Measurements from ENCODE around the gene FXYD6. TPM values are rescaled to one million over a fixed set of nuclear protein-coding genes. Genes with fewer than 3 reads are reported as not detected.

The FXYD6 gene
- polyA plus RNA-seq, 1 of the 3 experiments (the other 2 are of a cell fraction) = 1.4 TPM

GRCh38 chr11:117914398-117914761, 37.9 kb upstream of the FXYD6 start:
- H3F3A ChIP-seq (replicated peaks; ENCODE audit: insufficient read depth) = no peaks in the 10 kb centered on the region
- H3K9me2 ChIP-seq = no peaks in the 10 kb centered on the region
- no peaks in the 10 kb centered on the region for H3K9me3 ChIP-seq
- ChIA-PET POLR2A (no interaction called here), CTCF (interaction anchor here (0.7 to 4.1 kb wide), 8 partner anchors 10 to 488 kb away, joined by 3 to 14 read pairs (median 4); no protein-coding TSS in a partner anchor)
- H3K27me3 ChIP-seq (ENCODE audit: insufficient read depth) = no peaks in the 10 kb centered on the region; the same call in 1 of the 2 replicates
- no peak overlapping the region for H3K4me3 ChIP-seq (ENCODE audit: low read depth in 2 of 2, low read length in 1 of 2)
- H3K9ac ChIP-seq = no peak overlapping the region
- H3K36me3 ChIP-seq (replicated peaks in 1 of 2; ENCODE audit: control insufficient read depth in 1 of 2, insufficient read depth in 2 of 2, low read length in 1 of 2) = no peaks in the 10 kb centered on the region
- TF ChIP-seq RAD21 (IDR thresholded peaks at IDR 0.05; ENCODE audit: low read length) (no peak), EZH2phosphoT487 (IDR thresholded peaks at IDR 0.05; ENCODE audit: borderline replicate concordance, low read depth) (no peak), CTCF (IDR thresholded peaks at IDR 0.05) (no peak), FOSL2 (IDR thresholded peaks at IDR 0.05; ENCODE audit: borderline replicate concordance, low read depth) (no peak), JUND (IDR thresholded peaks at IDR 0.05) (no peak), NRF1 (IDR thresholded peaks at IDR 0.05; ENCODE audit: low read depth, low read length) (no peak), USF1 (IDR thresholded peaks at IDR 0.05; ENCODE audit: borderline replicate concordance, low read depth) (no peak), TEAD4 (IDR thresholded peaks at IDR 0.05; ENCODE audit: borderline replicate concordance, insufficient read depth) (no peak), MXI1 (IDR thresholded peaks at IDR 0.05; ENCODE audit: low read depth, low read length) (no peak), PBX3 (IDR thresholded peaks at IDR 0.05) (no peak), USF2 (IDR thresholded peaks at IDR 0.05; ENCODE audit: borderline replicate concordance, low read depth, low read length) (no peak), NFIC (IDR thresholded peaks at IDR 0.05; ENCODE audit: borderline replicate concordance) (no peak), GABPA (IDR thresholded peaks at IDR 0.05; ENCODE audit: low read depth) (no peak), EP300 (IDR thresholded peaks at IDR 0.05; ENCODE audit: borderline replicate concordance in 1 of 2, low read depth in 1 of 2, low read length in 1 of 2) (no peak), SIN3A (IDR thresholded peaks at IDR 0.05; ENCODE audit: borderline replicate concordance, low read depth, low read length) (no peak)
- H3K79me2 ChIP-seq (ENCODE audit: insufficient read depth) = no peaks in the 10 kb centered on the region
- no peak overlapping the region for H3K27ac ChIP-seq (ENCODE audit: low read depth in 2 of 2, low read length in 1 of 2)
- H4K20me1 ChIP-seq (ENCODE audit: insufficient read depth) = no peaks in the 10 kb centered on the region
- DNase-seq = no peak
- WGBS (ENCODE audit: low lambda C conversion rate) = 64% methylated on average over 5 of the region's 5 CpGs
- no peak overlapping the region for H2AFZ ChIP-seq (ENCODE audit: low read depth)
- H3K4me1 ChIP-seq (ENCODE audit: control insufficient read depth in 1 of 2, insufficient read depth in 2 of 2, low read depth in 1 of 2, low read length in 1 of 2) = peaks cover 0 to 6% of the 10 kb centered on the region in 2 experiments; a peak in 1 of 4 replicates
- no peak overlapping the region for H3K4me2 ChIP-seq
